NCI-H82 treated with DMSO at 0.1 percent for 48 hours (cell line): ENCODE results near the gene OSBPL10.

Source experiments
- DNase-seq: peaks from one replicate; lab custom pipeline; 2025; ENCODE audit not compliant: unreplicated experiment; lab: John Stamatoyannopoulos, UW

The OSBPL10 gene

DNA sequence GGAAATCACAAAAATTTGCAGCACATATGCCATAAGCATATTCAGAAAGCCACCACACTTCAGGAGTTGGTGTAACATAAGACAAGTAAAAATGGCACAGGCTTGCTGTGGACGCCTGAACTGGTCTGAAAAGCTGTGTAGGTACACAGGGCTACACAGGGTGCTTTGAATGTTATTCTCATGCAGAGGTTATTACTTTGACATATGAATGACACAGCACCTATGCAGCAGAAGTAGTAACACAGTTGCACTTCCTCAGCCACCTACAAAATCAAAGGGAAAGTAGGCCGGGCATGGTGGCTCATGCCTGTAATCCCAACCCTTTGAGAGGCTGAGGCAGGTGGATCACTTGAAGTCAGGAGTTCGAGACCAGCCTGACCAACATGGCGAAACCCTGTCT lies 54.5 kb downstream of the OSBPL10 start:
- DNase-seq, result no peak

DNA sequence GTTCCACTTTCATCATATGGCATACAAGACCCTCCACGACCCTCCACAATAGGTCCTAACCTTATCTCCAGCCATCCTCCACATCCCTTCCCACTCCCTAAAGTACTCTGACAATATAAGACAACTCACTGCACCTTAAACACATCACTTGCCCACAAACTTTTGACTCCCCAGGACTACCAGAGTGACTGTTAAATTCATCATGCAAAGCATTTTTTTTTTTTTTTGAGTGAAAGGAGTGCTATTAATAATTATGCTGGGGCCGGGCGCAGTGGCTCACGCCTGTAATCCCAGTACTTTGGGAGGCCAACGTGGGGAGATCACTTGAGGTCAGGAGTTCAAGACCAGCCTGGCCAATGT lies 55.8 kb downstream of the OSBPL10 start:
- no peak for DNase-seq

DNA sequence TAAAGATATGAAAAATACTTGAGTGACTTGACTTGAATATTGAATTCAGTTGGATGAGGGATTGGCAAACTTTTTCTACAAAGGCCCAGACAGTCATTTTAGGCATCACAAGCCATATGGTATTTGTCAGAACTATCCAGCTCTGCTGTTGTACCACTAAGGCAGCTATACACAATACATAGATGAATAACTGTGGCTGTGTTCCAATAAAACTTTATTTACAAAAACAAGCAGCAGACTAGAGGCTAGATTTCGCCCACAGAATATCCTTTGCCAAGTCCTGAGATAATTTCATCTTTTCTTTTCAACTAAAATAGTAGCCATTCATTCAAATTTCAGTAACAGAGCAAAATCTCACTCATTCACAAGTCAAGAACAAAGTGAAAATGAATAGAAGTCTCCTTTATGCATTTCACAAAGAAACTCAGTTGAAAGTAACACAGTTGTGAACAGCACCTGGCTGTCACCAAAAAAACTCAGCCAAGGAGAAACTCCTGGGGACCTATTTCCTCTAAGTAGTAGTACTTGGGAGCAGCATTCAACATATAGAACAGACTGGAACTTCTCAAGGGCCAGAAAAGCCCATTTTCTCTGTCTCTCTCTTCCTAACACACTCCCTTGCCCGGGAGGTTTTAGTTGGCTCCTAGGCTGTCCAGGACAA lies 56.3 kb downstream of the OSBPL10 start:
- no peak for DNase-seq

DNA sequence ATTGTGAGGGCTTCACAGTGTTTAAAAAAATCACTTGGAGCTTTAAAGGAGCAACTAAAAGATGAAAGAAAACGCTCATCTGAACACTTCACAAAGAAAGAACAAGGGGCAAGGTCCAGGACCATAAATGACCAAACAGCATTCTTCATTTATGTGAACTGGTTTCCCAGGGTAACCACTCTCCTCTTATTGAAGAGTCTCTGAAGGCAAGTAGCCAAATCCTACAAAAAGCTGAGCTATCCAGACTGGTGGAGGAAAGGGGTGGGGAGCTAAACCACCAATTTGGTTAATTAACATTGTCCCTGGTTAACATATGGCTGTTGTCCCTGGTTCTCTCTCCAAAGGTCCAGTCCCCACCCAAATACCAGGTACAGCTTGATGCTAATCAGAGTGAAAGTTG lies 58.1 kb downstream of the OSBPL10 start:
- DNase-seq, result no peak

DNA sequence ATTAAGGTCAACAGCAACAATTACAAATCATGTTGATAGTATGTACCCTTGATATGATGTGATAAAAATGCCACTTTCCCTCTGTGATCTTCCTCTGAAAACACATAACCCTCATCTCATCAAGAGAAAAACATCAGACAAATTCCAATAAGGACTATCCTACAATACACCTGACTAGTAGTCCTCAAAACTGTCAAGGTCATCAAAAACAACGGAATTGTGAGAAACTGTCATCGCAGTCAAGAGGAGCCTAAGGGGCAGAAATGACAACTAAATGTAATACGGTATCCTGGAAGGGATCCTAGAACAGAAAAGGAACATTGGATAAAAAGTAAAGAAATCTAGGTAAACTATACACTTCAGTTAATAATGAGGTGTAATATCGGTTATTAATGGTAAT lies 59.2 kb downstream of the OSBPL10 start:
- DNase-seq, result no peak

DNA sequence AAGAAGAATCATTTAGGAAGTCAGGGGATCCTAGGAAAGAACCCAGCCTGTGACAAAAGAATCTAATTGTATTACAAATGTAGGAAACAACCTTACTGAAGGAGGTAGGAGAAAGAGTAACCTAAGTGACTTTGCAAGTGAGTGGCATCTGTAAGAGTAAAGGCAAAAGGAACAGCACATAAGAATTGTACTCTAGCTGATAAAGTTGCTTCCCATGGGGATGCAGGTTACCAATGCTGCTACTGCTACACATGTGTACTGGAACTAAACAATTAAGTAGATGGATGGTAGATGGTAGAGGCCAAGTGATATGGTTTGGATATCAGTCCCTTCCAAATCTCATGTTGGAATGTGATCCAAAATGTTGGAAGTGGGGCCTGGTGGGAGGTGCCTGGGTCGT lies 60.8 kb downstream of the OSBPL10 start:
- no peak for DNase-seq

DNA sequence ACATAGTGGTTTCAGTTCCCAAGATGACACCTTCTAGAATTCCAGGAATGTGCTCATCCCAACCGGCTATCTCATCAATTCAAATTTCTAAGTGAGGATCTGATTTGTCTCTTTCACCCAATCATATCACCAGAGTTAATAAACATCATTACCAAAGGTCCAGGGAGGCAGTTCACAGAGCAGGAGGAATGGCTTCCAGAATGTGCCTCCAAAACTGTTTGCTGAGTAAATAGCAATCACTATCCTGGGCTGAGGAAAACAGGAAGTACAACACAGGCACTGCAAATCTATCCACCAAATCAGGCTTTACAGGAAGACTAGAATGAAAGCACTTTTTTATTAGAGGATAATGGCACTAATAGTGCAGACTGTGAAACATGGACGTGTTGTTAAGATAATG lies 61.5 kb downstream of the OSBPL10 start:
- no peak for DNase-seq

DNA sequence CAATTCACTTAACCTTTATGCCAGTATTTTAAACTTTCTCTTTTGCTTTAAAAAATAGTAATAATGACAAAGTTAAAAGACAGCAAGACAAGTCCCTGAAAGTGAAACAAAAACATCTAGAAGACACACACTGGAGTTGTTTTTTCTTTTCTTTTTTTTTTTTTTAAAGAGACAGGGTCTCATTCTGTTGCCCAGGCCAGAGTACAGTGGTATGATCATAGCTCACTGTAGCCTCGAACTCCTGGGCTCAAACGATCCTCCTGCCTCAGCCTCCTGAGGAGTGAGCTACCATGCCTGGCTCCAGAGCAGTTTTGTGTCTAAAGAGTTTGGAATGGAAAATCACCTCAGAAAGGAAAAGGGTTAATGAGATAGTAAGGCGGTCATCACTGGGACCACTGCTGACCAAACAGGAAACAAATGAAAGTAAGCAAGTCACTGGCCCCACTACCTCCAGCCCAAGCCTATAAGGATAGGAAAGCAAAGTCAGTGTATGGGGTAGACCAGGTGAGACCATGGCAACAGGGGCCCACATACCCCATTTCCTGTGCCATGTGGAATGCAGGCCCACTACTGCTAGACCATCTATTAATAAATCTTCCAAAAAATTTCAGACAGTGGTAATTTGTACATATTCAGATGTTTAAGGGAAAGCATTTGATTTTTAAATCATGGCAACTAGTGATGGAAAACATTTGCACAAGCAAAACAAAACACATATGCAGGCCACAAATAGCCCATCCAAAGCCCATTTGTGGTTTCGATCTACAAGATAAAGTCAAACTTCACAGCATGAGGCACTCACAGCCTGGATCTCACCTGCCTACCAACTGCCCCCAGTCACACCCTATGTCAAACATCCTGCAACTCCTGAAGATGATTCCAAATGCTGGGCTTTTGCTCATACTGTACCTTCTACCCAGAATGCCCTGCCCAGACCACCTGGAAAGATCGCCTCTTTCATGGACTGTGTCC lies 62.6 kb downstream of the OSBPL10 start:
- DNase-seq, result no peak

DNA sequence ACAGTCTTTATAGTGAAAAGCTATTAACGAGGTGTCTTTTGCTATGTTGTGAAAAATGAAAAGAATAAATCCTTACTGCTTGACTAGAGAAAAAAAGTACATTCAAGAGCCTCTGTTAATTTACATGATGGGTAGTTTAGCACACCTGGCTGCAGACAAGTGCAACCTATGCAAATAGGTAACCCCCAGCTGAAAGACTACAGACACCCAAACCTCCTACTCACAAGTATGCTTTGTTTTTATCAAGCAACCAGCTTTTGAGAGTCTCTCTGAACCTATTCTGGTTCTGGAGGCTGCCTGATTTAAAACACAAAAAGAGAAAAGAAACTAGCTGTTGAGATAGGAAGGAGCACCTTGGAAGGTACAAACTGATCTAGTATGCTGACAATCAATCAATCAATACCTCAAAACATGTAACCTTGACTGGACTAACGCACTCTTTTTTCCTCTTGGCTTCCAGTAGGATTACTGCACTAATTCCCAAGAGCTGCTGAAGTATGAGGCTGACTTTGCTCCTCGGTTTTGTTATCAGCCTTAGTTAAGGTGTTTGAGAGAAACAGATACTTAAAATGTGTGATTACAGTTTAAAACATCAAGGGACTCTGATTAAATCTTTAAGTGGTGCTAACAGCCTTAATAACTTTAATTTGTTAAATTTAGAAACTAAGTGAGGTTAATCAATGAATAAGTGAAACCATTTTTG lies 63.6 kb downstream of the OSBPL10 start:
- no peak for DNase-seq

DNA sequence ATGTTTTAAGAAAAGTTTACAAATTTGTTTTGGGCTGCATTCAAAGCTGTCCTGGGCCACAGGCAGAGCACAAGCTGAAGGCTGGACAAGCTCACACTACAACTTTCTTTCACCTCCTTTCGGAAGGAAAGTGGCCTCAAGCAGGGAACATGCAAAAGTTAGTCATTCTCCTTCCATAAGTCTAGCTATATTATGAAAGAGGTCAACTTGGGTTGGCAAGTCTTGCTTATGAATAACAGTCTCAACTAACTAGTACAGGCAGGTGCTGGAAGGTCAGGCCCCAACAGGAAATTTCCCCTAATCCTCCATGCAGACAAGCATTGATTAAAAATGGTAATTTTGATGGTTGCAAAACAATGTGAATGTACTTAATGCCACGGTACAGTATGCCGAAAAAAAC lies 69.4 kb downstream of the OSBPL10 start:
- no peak for DNase-seq

DNA sequence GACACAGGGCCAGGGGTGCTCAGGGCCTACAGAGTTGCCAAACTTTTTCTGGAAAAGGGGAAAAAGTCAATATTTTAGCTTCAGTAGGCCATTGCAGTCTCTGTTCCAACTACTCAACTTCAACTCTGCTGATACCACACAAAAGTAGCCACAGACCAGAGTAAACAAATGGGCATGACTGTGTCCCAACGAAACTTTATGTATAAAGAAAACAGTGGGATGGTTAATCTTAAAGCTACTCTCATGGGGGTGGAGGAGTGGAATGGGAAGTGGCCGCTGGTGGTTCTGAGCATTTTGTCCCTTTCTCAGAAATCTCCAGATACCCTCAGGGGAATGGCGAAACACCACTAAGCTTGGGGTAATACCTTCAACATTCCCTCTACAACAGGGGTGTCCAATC lies 69.9 kb downstream of the OSBPL10 start:
- DNase-seq, result no peak

DNA sequence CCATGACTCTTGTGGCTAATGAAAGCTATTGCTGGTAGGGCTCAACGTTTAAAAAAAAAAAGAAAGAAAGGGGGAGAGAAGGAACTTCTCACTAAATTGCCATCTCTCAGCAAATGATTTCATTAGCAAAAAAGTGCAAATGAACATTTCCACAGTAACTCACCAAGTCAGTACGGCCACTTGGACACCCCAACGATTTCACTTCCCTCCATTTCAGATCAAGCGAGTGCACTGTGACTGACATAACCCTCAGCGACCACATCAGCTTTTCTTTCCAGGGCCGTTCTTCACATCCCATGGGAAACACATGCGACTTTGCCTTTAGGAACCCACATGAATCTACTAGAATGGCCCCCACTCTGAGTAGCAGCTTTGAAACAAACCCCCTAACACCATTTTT lies 71.6 kb downstream of the OSBPL10 start:
- no peak for DNase-seq

DNA sequence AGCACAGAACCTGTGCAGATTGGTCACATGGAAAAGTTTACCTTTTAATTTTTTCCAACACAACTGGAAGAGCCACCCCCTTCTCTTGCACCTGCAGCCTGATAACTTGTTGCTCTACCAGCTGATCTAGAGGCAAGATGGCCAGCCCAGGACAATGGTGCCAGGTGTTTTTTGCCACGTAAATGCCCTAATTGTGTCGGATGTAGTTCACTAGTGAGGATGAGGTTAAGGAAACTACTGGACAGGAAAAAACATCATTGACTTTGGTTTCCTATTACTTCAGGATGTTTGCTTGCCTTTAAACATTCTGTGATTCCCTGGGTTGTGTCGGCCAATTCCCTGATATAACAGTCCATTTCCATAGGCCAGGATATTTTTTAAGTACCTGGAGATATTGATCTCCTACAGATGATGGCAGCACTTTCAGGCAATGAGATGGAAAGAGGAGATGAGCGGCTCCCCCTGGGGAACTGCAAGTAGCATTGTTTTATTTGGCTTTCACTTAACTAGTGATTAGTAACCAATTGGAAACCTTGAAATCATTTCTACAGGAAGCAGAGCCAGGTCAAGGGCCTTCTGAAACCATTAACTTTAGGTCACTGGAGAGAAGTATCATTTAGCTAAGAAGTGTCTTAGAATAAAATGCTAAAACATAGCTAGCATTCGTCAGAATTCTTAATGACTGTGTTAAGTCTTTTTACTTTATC lies 72.5 kb downstream of the OSBPL10 start:
- DNase-seq, result no peak

DNA sequence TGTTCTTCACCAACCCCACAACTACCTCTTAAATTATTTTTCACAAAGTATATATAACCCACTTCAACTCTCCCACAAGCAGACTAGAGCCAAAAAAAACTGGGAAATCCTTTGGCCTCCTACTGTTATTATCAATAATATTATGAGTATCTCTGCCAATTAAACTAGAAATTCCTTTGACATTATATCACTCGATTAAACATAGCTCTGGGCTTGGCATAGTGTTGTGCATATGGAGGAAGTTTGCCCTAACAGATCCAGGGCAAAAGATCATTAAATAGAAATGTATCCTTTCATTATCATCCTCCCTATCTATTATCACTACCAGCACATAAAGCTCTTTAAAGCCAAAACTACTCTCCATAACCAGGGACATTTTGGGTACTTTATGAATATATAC lies 74.9 kb downstream of the OSBPL10 start:
- no peak for DNase-seq

DNA sequence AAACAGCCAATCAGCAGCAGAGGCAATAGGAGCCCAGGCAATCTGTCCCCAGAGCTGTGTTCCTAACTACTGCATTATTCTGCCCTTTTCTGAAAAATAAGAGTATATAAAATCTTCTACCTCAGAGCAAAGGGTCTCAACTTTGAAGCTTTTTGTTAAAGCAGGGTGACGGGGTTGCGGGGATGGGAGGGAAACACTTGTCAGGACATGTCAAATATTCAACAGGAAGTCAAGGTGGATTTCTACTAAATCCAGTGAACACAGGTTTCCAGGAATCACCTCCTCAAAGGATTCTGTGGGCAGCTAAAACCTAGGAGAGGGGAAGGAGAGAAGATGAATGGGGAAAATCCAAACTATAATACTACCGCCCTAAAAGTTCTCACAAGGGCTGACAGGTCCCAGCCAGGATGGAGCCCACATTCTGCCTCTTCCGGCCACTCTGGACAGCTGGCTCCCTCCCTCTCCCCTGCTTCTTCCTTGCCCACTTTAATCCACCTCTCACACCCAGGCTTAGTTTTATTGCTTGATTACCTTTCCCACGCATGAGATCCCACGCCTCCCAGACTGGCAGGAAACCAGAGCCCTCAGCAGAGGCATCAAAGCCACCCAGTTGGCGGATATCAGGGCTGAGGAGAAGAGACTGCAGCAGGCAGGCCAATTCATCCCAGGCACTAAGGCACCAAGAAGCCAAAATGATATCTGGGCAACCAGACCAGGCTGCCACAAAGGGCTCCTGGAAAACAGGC lies 77.2 kb downstream of the OSBPL10 start:
- no peak for DNase-seq

DNA sequence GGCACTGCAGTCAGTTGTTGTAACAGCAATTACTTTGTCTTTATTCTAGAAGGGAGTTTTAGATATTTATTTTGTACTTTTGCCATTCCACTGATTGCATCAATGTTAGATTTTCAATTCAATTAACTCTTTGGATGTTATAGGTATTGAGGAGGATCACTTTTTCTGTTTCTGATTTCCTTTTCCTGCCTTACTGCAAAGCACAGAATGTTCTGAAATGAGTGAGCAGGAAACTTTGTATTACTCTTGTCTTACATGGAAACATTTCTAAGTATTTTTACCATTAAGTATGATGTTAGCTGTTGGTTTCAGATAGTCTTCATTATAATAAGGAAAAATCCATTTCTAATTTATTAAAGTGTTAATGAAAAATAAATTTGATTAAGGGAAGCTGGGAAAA lies 80.5 kb downstream of the OSBPL10 start:
- no peak for DNase-seq

DNA sequence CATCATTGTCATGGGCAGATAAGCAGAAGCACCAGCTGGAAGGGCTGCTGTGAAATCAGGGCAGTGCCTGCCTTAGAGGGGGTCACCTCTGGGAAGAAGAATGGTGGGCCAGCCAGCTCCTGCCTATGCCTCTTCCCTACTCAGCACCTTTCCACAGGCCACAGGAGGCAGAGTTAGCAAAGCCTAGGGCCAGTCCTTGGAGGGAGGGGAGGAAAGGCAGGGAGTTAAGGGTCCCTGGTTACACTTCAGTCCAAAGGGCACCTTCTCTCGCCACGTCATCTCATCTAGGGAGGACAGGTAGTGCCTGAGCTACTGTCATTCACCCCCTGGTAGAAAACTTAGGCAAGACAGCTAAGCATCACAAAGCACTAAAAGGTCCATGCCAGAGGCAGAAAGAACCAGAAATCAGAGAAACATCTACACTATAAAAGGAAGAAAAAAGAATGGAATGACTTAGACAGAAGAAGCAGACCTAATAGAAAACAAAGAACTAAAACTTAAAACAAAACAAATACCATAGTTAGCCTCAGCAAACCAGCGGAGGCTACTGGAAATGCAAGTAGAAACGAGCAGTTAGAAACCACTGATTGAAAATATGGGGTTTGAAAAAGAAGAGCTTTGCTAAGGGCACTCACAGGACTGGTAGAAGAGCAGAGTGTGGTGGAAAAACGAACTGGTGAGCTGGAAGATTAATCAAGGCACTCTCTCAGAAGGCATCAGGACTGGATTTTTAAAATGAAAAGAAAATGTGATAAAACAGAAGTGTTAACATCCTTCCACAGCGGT lies 84.2 kb downstream of the OSBPL10 start:
- DNase-seq, result no peak

DNA sequence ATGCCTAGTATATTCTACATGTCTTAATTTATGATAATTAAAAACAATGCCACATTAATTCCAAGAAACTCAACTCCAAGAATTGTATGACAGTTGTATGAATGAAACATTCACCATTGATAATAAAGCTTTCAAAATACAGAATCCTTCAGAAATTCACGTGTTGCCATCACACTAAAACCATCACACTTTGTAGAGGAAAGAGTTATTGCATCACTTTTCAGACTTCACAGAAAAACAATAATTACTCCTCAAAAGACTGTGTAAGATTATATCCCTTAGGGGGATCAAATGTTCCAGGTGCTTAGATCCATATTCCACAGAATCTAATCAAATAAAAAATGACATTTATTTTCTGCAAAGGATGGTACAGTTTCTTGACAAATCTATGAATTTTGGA lies 85.0 kb downstream of the OSBPL10 start:
- DNase-seq, result no peak

DNA sequence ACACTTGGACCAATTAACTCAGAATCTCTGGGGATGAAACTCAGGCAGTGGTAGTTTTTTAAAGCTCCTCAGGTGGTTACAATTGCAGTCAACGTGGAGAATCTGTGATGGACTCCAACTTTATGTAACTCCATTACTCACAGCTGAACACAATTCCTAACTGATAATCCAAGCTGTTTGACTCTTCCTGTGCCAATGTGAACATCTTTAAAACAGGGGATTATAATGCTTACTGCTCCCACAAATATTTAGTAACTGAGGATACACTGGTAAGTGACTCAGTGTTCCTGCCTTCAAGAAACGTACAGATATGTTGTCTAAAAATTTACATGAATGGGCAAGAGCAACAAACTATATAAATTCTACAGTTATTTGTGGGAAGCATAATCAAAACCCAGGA lies 85.6 kb downstream of the OSBPL10 start:
- no peak for DNase-seq
